Vagina (tissue), 2 donors: Measurements from ENCODE around the gene C11orf65. TPM values are rescaled to one million over a fixed set of nuclear protein-coding genes. Genes with fewer than 3 reads are reported as not detected.

Source experiments
- DNase-seq, 2 donors: peaks; one replicate each; pipeline ENCODE4 v3.0.0-alpha.2; 2017; ENCODE audit errors: extremely low spot score in 2 of 2
- H3K27ac ChIP-seq: fragments of 200-600 bp; sonication (generic); one replicate; pipeline ENCODE4 v1.5.1; 2019
- H3K27me3 ChIP-seq: fragments of 200-600 bp; sonication (generic); one replicate; pipeline ENCODE4 v1.5.1; 2019
- H3K36me3 ChIP-seq, 2 donors: fragments of 200-600 bp; sonication (generic); one replicate each; pipeline ENCODE4 v1.5.1; 2017 to 2019
- H3K4me1 ChIP-seq: fragments of 200-600 bp; sonication (generic); one replicate; pipeline ENCODE4 v1.5.1; 2019
- H3K4me3 ChIP-seq, 2 donors: fragments of 200-600 bp; sonication (generic); 1 replicate in 1 of 2; 2 replicates in 1 of 2; pipeline ENCODE4 v1.5.1; 2016 to 2019
- H3K9me3 ChIP-seq: fragments of 200-600 bp; sonication (generic); one replicate; pipeline ENCODE4 v1.5.1; 2019
- POLR2A ChIP-seq, 2 donors: fragments of 450-650 bp; IDR thresholded peaks; one replicate each; pipeline ENCODE4 v1.6.1; 2017; ENCODE audit warnings: antibody characterized with exemption in 2 of 2, mild to moderate bottlenecking in 2 of 2, moderate library complexity in 2 of 2
- POLR2AphosphoS5 ChIP-seq, 2 donors: sonication (generic); formaldehyde crosslinking; IDR thresholded peaks; one replicate each; pipeline ENCODE4 v1.9.0; 2017; ENCODE audit warnings: antibody characterized with exemption in 2 of 2, mild to moderate bottlenecking in 2 of 2, low read depth in 1 of 2; ENCODE audit not compliant: insufficient read depth in 1 of 2
- intact Hi-C: fragments of 100-400 bp; cut with DNase I; formaldehyde crosslinking; loops from one replicate; pipeline ENCODE4 v1.15.1; 2023
- total RNA-seq: library from RNA; depleted of rRNA; stranded (reverse); fragments of >200 nt; gene quantifications from one replicate; pipeline ENCODE4 v1.2.3, GENCODE V29; 2016
- TF ChIP-seq, protein P1 (sequence below), 3 experiments: fragments of 450-650 bp in 2 of 3; fragments of 200-600 bp in 1 of 3; sonication (generic) in 1 of 3; IDR thresholded peaks; one replicate each; pipeline ENCODE4 v1.5.1; 2017 to 2019; ENCODE audit warnings: antibody characterized with exemption in 3 of 3, mild to moderate bottlenecking in 2 of 3, moderate library complexity in 2 of 3

The C11orf65 gene
- total RNA-seq, 1 donor from 2014 or later = 0.25 TPM

GRCh38 chr11:108498046-108498815, 30.9 kb upstream of the C11orf65 start, which contains the start of gene POGLUT3:
TSS of gene POGLUT3 (minus strand) at chr11:108498384. CDS start at chr11:108498366, 18 bp downstream.
- Histone ChIP-seq H3K4me1 (peaks cover 41% of the 10 kb centered on the region), H3K27ac (peak within 1 kb of the TSS; percentile 98), H3K4me3 (peak within 1 kb of the TSS; percentile 59 to 92), H3K36me3 (no peaks in the 10 kb centered on the region), H3K9me3 (no peaks in the 10 kb centered on the region), H3K27me3 (no peaks in the 10 kb centered on the region)
- DNase-seq = no peak
- TF ChIP-seq POLR2A (IDR thresholded peaks at IDR 0.05) (no peak), POLR2AphosphoS5 (IDR thresholded peaks at IDR 0.05; ENCODE audit: insufficient read depth in 1 of 2, low read depth in 1 of 2) (peak in 1 of 2 donors; percentile 25)
- intact Hi-C loops = no loop called here

- H3K4me3 ChIP-seq = peak overlapping the region; percentile 59 to 92
- H3K9me3 ChIP-seq = no peaks in the 10 kb centered on the region
- intact Hi-C loops = no loop called here
- TF ChIP-seq POLR2AphosphoS5 (IDR thresholded peaks at IDR 0.05; ENCODE audit: insufficient read depth in 1 of 2, low read depth in 1 of 2) (peak; percentile 87 to 95), POLR2A (IDR thresholded peaks at IDR 0.05) (peak in 1 of 2 donors; percentile 70)
- TF ChIP-seq, protein P1, sequence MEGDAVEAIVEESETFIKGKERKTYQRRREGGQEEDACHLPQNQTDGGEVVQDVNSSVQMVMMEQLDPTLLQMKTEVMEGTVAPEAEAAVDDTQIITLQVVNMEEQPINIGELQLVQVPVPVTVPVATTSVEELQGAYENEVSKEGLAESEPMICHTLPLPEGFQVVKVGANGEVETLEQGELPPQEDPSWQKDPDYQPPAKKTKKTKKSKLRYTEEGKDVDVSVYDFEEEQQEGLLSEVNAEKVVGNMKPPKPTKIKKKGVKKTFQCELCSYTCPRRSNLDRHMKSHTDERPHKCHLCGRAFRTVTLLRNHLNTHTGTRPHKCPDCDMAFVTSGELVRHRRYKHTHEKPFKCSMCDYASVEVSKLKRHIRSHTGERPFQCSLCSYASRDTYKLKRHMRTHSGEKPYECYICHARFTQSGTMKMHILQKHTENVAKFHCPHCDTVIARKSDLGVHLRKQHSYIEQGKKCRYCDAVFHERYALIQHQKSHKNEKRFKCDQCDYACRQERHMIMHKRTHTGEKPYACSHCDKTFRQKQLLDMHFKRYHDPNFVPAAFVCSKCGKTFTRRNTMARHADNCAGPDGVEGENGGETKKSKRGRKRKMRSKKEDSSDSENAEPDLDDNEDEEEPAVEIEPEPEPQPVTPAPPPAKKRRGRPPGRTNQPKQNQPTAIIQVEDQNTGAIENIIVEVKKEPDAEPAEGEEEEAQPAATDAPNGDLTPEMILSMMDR (IDR thresholded peaks at IDR 0.05) = no peak
- no peaks in the 10 kb centered on the region for H3K27me3 ChIP-seq
- H3K4me1 ChIP-seq = peaks cover 41% of the 10 kb centered on the region
- DNase-seq = peak in 1 of 2 donors; percentile 99
- no peaks in the 10 kb centered on the region for H3K36me3 ChIP-seq
- H3K27ac ChIP-seq = peak overlapping the region; percentile 98
Observed at GRCh38 chr11:108497317-108498045, 30.2 kb upstream of the C11orf65 start.

DNA sequence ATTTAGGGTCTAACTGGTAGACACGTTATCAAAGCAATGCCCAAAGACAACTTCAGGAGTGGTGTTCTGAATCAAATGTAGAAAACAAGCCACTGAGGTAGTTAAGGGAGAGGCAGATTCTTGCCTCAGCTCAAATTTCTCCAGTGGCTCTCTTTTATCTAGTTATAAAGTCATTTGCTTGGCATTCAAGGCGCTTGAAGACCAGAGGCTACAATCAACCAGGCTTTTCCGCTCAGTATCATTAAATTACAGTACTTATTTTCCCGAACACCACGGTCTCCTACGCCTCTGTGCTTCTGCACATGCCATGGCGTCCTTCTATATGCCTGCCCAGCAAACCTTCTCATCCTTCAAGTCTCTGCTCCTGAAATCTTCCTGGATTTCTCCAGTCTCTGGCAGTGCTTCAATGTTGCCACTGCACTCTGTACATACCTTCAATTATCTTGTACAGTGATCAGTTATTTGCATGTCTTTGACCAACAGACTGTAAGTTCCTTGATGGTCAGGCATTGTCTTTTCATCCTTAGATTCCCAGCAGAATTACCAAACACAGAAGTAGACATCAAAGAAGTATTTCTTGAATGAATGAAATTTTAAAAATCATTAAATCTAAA, 29.4 kb upstream of the C11orf65 start:
- Histone ChIP-seq H3K4me1 (peaks cover 41% of the 10 kb centered on the region), H3K27ac (peak overlapping the region; percentile 98), H3K27me3 (no peaks in the 10 kb centered on the region), H3K4me3 (peak overlapping the region; percentile 59 to 92), H3K36me3 (no peaks in the 10 kb centered on the region), H3K9me3 (no peaks in the 10 kb centered on the region)
- TF ChIP-seq, protein P1 (IDR thresholded peaks at IDR 0.05) = no peak
- no peak for TF ChIP-seq POLR2A (IDR thresholded peaks at IDR 0.05)
- TF ChIP-seq POLR2AphosphoS5 (IDR thresholded peaks at IDR 0.05; ENCODE audit: insufficient read depth in 1 of 2, low read depth in 1 of 2) = no peak
- no peak for DNase-seq
- intact Hi-C loops = no loop called here

DNA sequence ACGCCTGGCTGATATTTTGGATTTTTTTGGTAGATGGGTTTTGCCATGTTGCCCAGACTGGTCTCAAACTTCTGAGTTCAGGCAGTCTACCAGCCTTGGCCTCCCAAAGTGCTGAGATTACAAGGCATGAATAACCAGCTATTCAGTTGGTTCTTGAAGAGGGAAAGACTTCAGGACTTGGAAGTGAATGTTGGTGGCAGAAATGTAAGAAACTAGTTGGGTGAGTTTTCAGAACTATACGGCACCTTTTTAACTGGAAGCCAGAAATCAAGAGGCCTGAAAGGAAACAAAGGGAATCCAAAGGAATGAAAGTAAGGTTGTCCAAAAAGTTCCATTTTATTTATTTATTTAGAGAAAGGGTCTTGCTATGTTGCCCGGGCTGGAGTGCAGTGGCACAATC, 28.0 kb upstream of the C11orf65 start:
- H3K4me1 ChIP-seq = peaks cover 34% of the 10 kb centered on the region
- TF ChIP-seq POLR2AphosphoS5 (IDR thresholded peaks at IDR 0.05; ENCODE audit: insufficient read depth in 1 of 2, low read depth in 1 of 2) = no peak
- TF ChIP-seq, protein P1 (IDR thresholded peaks at IDR 0.05) = no peak
- no peak for TF ChIP-seq POLR2A (IDR thresholded peaks at IDR 0.05)
- DNase-seq = no peak
- H3K27ac ChIP-seq = no peak overlapping the region
- no peaks in the 10 kb centered on the region for H3K27me3 ChIP-seq
- no peaks in the 10 kb centered on the region for H3K9me3 ChIP-seq
- intact Hi-C loops = no loop called here
- H3K4me3 ChIP-seq = no peak overlapping the region
- H3K36me3 ChIP-seq = no peaks in the 10 kb centered on the region

GRCh38 chr11:108494182-108494581, 26.9 kb upstream of the C11orf65 start:
- TF ChIP-seq POLR2A (IDR thresholded peaks at IDR 0.05) = no peak
- TF ChIP-seq, protein P1 (IDR thresholded peaks at IDR 0.05) = no peak
- no peak for TF ChIP-seq POLR2AphosphoS5 (IDR thresholded peaks at IDR 0.05; ENCODE audit: insufficient read depth in 1 of 2, low read depth in 1 of 2)
- intact Hi-C loops = no loop called here
- Histone ChIP-seq H3K27me3 (no peaks in the 10 kb centered on the region), H3K4me1 (peaks cover 34% of the 10 kb centered on the region), H3K4me3 (no peak overlapping the region), H3K27ac (no peak overlapping the region), H3K36me3 (peaks cover 0 to 11% of the 10 kb centered on the region in 2 donors), H3K9me3 (no peaks in the 10 kb centered on the region)
- no peak for DNase-seq
